Astrocyte of the cerebellum (primary cell): ENCODE results near the gene STC2.
A peak's percentile ranks its signal among the peaks of the same experiment; 100 is the strongest.
"Not testable (repeated sequence)": the region's sequence is repeated elsewhere in the genome, so short reads cannot be mapped to it uniquely, and the experiment has no call there.

Experiments used
- DNase-seq: peaks from one replicate; pipeline ENCODE4 v3.0.0-alpha.2; 2011; ENCODE audit warnings: low read depth
- H3K4me3 ChIP-seq: 2 replicates; pipeline ENCODE4 v1.5.1; 2011; ENCODE audit warnings: mild to moderate bottlenecking, low read depth, low read length, moderate library complexity
- in situ Hi-C: cut with HindIII; loops from 2 replicates; pipeline ENCODE4 v1.10.0; 2017; ENCODE audit warnings: low sequenced_read_pairs
- TF ChIP-seq, protein P1 (sequence below): IDR thresholded peaks from 2 replicates; pipeline ENCODE4 v1.5.1; 2012; ENCODE audit warnings: low read length, low read depth, moderate library complexity, mild to moderate bottlenecking; ENCODE audit errors: missing control alignments

STC2 gene

DNA sequence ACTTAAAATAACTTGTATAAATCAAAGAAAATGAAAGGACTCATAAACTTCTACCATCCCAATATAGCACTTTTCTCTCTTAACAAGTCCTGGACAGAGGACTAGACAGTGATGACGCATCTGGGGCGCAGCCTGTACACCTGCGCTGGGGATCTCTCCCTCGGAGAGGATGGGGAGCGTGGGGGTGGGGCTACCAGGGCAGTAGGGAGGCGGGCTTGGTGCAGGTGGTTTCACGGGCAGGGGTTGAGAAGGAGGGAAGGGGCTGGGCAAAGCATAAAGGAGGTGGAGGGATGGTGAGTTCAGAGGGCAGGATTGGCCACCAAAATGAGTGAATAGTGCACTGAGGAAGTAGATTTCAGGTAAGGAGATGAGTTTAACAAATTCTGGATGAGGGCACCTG is 41.1 kb downstream of the STC2 start:
- TF ChIP-seq, protein P1, sequence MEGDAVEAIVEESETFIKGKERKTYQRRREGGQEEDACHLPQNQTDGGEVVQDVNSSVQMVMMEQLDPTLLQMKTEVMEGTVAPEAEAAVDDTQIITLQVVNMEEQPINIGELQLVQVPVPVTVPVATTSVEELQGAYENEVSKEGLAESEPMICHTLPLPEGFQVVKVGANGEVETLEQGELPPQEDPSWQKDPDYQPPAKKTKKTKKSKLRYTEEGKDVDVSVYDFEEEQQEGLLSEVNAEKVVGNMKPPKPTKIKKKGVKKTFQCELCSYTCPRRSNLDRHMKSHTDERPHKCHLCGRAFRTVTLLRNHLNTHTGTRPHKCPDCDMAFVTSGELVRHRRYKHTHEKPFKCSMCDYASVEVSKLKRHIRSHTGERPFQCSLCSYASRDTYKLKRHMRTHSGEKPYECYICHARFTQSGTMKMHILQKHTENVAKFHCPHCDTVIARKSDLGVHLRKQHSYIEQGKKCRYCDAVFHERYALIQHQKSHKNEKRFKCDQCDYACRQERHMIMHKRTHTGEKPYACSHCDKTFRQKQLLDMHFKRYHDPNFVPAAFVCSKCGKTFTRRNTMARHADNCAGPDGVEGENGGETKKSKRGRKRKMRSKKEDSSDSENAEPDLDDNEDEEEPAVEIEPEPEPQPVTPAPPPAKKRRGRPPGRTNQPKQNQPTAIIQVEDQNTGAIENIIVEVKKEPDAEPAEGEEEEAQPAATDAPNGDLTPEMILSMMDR = no peak
- no peak for DNase-seq
- no peak overlapping the region for H3K4me3 ChIP-seq
- in situ Hi-C loops = no loop called here

DNA sequence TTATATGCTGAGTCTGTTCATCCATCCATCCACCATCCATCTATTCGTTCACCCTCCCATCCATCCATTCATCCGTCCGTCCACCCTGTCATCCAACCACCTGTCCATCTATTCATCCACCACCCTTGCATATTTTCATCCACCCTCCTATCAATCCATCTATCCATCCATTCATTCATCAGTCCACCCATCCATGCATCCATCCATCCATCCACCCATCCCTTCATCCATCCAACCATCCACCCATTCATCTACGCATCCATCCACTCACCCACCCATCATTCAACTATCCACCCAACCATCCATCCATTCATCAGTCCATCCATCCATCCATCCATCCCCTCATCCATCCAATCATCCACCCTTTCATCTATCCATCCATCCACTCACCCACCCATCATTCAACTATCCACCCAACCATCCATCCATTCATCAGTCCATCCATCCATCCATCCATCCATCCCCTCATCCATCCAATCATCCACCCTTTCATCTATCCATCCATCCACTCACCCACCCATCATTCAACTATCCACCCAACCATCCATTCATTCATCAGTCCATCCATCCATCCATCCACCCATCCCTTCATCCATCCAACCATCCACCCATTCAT is 43.8 kb downstream of the STC2 start:
- in situ Hi-C loops, DNase-seq, H3K4me3 ChIP-seq: not testable (repeated sequence)

DNA sequence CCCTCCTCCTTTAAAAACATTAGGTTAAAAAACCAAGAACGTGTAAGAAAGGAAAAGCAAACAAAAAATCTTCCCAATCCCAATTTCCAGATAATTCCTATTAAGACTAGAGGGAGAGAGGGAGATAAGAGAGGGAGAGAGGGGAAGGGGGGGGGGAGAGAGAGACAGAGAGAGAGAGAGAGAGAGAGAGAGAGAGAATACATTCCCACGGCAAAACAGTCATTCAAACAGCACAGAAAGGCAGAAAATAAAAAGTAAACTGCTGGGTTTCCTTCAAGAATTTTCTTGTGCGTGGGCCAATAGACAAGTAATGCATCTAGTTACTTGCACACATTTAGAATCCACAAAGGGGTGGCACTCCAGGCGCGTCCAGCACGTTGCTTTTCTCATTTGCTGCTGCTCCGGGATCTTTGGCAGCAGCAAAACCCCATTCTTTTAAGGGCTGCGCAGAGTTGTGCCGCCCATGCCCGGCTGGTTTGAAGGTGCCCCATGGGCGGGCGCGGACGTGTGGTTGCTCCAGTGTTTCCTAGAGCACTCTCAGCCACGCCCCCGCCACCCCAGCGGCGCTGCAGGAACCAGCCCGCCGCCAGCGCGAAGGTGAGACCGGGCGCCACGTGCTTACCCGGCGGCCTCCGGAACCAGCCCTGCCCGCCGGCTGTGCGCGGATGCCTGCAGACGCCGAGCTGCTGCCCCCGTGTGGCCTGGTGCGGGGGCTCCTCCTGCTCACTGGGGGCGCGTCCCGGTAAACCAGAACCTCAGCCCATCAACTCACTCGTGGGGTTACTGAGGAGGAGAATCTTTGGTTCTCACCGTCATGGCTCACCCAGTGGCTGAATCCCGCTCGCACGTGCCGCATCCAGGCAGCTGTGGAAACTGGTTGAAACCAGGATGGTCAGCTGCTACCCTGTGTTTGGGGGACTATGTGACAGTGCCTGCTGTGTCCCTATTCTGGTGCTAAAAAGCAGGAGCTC is 44.6 kb downstream of the STC2 start:
- no peak overlapping the region for H3K4me3 ChIP-seq
- TF ChIP-seq, protein P1 = peak; percentile 72
- in situ Hi-C loops = no loop called here
- no peak for DNase-seq

DNA sequence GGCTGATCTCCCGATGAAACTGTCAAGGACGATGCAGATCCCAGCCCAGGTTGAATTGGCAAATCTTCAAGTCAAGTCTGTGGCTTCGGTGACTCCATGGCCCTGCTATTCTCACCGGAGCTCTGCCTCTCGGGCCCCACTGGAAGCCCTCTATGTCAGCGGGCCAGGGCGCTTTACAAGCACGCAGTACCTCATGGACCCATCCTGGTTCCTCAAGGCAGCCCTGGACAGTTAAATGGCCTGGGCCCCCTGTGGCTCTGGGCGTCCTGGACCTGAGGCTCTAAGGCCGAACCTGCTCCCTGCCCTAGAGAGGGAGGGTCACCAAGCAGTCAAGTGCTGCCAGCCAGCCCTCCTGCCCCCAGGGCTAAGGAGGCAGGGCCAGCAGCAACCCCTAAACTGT is 45.3 kb downstream of the STC2 start:
- in situ Hi-C loops = no loop called here
- no peak overlapping the region for H3K4me3 ChIP-seq
- no peak for DNase-seq
- TF ChIP-seq, protein P1 = no peak

DNA sequence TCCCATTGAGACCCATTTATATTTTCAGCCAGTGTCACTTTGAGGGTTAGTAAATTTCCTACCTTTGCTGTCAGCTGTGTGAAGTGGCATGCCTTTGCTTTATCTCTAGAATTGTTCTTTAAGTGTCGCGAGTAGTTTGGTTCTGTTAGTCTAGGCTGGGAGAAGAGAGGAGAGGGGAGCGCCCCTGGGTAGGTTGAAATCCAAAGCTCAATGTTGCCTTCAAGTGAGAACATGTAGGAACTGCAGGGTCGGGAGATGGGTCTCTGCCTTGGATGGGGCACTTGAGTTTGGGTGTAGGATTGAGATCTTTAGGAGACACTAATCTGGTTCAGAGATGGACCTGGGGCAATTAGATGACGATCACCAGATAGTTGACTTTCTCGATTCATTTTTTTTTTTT is 46.3 kb downstream of the STC2 start:
- in situ Hi-C loops = no loop called here
- TF ChIP-seq, protein P1 = peak; percentile 39
- DNase-seq = no peak
- H3K4me3 ChIP-seq = no peak overlapping the region

DNA sequence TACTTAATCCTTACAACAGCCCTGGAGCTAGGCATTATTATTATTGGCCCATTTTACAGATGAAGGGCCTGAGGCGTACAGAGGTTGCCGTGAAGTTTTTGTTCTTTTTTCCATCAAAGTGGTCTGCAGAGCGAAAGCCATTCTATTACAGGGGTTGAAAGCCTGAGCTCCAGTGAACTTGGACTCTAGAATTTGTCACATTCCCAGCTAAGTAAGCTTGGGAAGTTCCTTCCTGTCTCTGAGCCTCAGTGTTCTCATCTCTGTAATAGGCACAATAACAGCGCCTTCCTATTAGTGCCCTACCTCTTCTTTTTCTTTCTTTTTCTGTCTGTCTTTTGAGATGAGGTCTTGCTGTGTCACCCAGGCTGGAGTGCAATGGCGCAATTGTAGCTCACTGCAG is 49.0 kb downstream of the STC2 start:
- TF ChIP-seq, protein P1 = no peak
- DNase-seq = no peak
- H3K4me3 ChIP-seq = no peak overlapping the region
- in situ Hi-C loops = no loop called here

DNA sequence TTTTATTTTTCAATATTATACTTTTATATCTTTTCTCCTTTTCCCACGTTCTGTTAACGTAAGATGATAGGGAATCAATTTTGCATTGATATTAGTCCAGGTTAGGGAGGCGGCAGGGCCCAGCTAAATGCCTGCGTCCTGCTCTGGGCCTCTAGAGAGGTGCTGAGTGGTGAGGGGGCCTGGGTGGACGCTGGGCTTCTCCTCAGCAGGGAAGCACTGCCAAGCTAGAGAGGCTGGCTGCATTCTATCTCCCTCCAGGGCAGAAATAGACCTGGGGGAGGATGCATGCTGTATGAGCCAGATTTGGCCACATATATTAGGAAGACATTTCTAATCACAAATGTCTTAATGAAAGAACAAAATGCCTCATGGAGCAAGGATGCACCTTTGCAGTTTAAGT is 49.6 kb downstream of the STC2 start:
- TF ChIP-seq, protein P1 = no peak
- in situ Hi-C loops = no loop called here
- no peak overlapping the region for H3K4me3 ChIP-seq
- DNase-seq = no peak
